ENCODE data around the gene RGL1.

The RGL1 gene

DNA sequence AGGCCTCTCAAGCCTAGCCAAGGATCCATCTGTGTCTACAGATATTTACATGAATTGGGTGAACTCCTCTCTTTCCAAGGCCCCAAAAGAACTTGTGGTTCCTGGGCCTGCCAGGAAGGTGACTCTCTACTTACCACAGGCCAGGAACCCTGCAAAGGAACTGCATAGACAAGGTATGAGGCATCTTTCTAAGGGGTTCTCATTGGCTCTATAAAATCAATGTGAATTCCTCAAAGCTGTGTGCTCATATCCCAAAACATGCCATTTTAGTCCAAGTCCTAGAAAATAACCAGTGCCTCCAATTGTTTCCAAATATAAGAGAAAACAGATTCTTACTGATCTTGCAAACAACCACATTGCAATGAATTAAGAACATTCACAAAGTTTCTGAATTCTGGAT lies 39.9 kb upstream of the RGL1 start:
- H3K4me3 ChIP-seq (ENCODE audit: control insufficient read depth in 1 of 7, extremely low read depth in 1 of 7, insufficient read depth in 4 of 7, low read depth in 2 of 7, low read length in 6 of 7), result no peak overlapping the region
- no peaks in the 10 kb centered on the region for H3K4me1 ChIP-seq (ENCODE audit: control extremely low read depth in 1 of 4, control insufficient read depth in 4 of 4, insufficient read depth in 4 of 4, low read length in 3 of 4)
- DNase-seq, result no peak
- POLR2A ChIA-PET, result no interaction called here
- H3K27me3 ChIP-seq (replicated peaks in 2 of 5; ENCODE audit: control insufficient read depth in 4 of 5, insufficient read depth in 5 of 5, low read length in 4 of 5), result no peaks in the 10 kb centered on the region
- CTCF ChIA-PET, result no interaction called here
- H3K27ac ChIP-seq (ENCODE audit: insufficient read depth in 1 of 2, low read depth in 1 of 2, low read length in 2 of 2, poor library complexity in 1 of 2, severe bottlenecking in 2 of 2), result no peak overlapping the region
- H3K36me3 ChIP-seq (ENCODE audit: control insufficient read depth in 4 of 4, insufficient read depth in 4 of 4, low read length in 3 of 4), result no peaks in the 10 kb centered on the region
- H3K9me3 ChIP-seq (ENCODE audit: control extremely low read depth in 1 of 5, control insufficient read depth in 4 of 5, insufficient read depth in 2 of 5, low read depth in 1 of 5, low read length in 4 of 5), result peaks cover 1 to 25% (median 6%) of the 10 kb centered on the region in 5 experiments

- H3K36me3 ChIP-seq (ENCODE audit: control insufficient read depth in 4 of 4, insufficient read depth in 4 of 4, low read length in 3 of 4), result no peaks in the 10 kb centered on the region
- no peak overlapping the region for H3K27ac ChIP-seq (ENCODE audit: insufficient read depth in 1 of 2, low read depth in 1 of 2, low read length in 2 of 2, poor library complexity in 1 of 2, severe bottlenecking in 2 of 2)
- DNase-seq, result no peak
- H3K4me1 ChIP-seq (ENCODE audit: control extremely low read depth in 1 of 4, control insufficient read depth in 4 of 4, insufficient read depth in 4 of 4, low read length in 3 of 4), result no peaks in the 10 kb centered on the region
- WGBS (ENCODE audit: insufficient coverage), result 97% methylated on average over 3 of the region's 5 CpGs
- no peaks in the 10 kb centered on the region for H3K27me3 ChIP-seq (replicated peaks in 2 of 5; ENCODE audit: control insufficient read depth in 4 of 5, insufficient read depth in 5 of 5, low read length in 4 of 5)
- H3K4me3 ChIP-seq (ENCODE audit: control insufficient read depth in 1 of 7, extremely low read depth in 1 of 7, insufficient read depth in 4 of 7, low read depth in 2 of 7, low read length in 6 of 7), result no peak overlapping the region
- H3K9me3 ChIP-seq (ENCODE audit: control extremely low read depth in 1 of 5, control insufficient read depth in 4 of 5, insufficient read depth in 2 of 5, low read depth in 1 of 5, low read length in 4 of 5), result peaks cover under 1 to 36% (median 15%) of the 10 kb centered on the region in 5 experiments
- ChIA-PET POLR2A (no interaction called here), CTCF (no interaction called here)
These were observed 34.7 kb upstream of the RGL1 start for GRCh38 chr1:183769956-183770815.

DNA sequence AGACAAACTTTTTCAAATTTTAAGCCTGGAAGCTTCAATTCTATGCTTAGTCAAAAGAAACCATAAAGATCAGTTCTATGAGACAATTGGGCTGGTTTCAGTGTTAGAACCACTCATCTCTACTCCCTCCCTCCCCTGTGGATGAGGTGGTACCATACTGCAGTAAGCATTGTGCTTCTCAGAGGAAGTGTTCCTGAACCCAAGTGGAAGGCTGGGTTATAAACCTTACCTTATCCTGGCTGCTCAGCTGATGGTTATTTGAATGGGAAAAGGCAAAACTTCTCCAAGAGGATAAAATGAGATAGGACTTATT lies 34.1 kb upstream of the RGL1 start:
- CTCF ChIA-PET, result no interaction called here
- no peaks in the 10 kb centered on the region for H3K4me1 ChIP-seq (ENCODE audit: control extremely low read depth in 1 of 4, control insufficient read depth in 4 of 4, insufficient read depth in 4 of 4, low read length in 3 of 4)

DNA sequence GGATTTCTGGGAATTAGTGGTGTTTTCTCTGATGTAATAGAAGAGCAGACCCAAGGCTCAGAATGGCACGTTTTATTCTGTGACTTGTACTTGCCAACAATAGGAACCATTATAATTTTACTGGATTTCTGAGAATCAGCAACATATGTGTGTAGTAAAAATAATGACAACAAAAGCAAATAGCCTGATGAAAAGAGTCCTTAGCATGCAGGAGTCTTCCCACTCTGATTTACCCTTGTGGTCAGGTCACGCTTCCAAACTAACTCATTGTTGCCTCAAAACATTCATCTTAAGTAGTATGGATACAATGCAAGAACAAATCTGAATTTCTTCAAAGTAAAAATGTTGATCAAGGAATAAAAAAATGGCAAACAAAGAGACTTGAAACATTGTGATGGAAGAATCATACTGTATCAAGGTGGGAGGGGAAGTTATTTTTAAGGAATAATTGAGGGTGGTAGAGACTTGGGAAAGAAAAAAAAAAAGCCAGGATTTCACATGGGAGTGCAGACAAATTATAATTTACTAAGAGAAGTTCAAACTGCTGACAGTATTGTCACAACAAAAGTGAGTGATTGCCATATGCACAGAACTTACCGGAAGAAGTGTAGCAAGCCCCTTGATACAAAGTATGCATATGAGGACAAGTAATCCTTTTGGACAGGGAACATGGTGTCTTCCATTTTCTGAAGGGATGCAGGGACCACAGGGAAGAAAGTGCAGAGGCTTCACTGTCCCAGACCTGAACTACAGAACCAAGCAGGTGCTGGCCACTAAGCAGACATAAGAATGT lies 31.2 kb upstream of the RGL1 start:
- no peaks in the 10 kb centered on the region for H3K27me3 ChIP-seq (replicated peaks in 2 of 5; ENCODE audit: control insufficient read depth in 4 of 5, insufficient read depth in 5 of 5, low read length in 4 of 5)
- no peaks in the 10 kb centered on the region for H3K36me3 ChIP-seq (ENCODE audit: control insufficient read depth in 4 of 4, insufficient read depth in 4 of 4, low read length in 3 of 4)
- ChIA-PET CTCF (no interaction called here), POLR2A (no interaction called here)
- no peak overlapping the region for H3K27ac ChIP-seq (ENCODE audit: insufficient read depth in 1 of 2, low read depth in 1 of 2, low read length in 2 of 2, poor library complexity in 1 of 2, severe bottlenecking in 2 of 2)
- no peak overlapping the region for H3K4me3 ChIP-seq (ENCODE audit: control insufficient read depth in 1 of 7, extremely low read depth in 1 of 7, insufficient read depth in 4 of 7, low read depth in 2 of 7, low read length in 6 of 7)
- 83% methylated on average over 1 of the region's 3 CpGs for WGBS (ENCODE audit: insufficient coverage)
- H3K9me3 ChIP-seq (ENCODE audit: control extremely low read depth in 1 of 5, control insufficient read depth in 4 of 5, insufficient read depth in 2 of 5, low read depth in 1 of 5, low read length in 4 of 5), result peaks cover 5 to 34% (median 13%) of the 10 kb centered on the region in 5 experiments
- DNase-seq, result no peak
- no peaks in the 10 kb centered on the region for H3K4me1 ChIP-seq (ENCODE audit: control extremely low read depth in 1 of 4, control insufficient read depth in 4 of 4, insufficient read depth in 4 of 4, low read length in 3 of 4)

More for the DNA sequence above, 34.1 kb upstream of the RGL1 start:
- Histone ChIP-seq H3K27ac (ENCODE audit: insufficient read depth in 1 of 2, low read depth in 1 of 2, low read length in 2 of 2, poor library complexity in 1 of 2, severe bottlenecking in 2 of 2) (no peak overlapping the region), H3K4me3 (ENCODE audit: control insufficient read depth in 1 of 7, extremely low read depth in 1 of 7, insufficient read depth in 4 of 7, low read depth in 2 of 7, low read length in 6 of 7) (no peak overlapping the region), H3K27me3 (replicated peaks in 2 of 5; ENCODE audit: control insufficient read depth in 4 of 5, insufficient read depth in 5 of 5, low read length in 4 of 5) (no peaks in the 10 kb centered on the region), H3K9me3 (ENCODE audit: control extremely low read depth in 1 of 5, control insufficient read depth in 4 of 5, insufficient read depth in 2 of 5, low read depth in 1 of 5, low read length in 4 of 5) (peaks cover 3 to 34% (median 13%) of the 10 kb centered on the region in 5 experiments), H3K36me3 (ENCODE audit: control insufficient read depth in 4 of 4, insufficient read depth in 4 of 4, low read length in 3 of 4) (no peaks in the 10 kb centered on the region)
- DNase-seq, result no peak
- POLR2A ChIA-PET, result no interaction called here

DNA sequence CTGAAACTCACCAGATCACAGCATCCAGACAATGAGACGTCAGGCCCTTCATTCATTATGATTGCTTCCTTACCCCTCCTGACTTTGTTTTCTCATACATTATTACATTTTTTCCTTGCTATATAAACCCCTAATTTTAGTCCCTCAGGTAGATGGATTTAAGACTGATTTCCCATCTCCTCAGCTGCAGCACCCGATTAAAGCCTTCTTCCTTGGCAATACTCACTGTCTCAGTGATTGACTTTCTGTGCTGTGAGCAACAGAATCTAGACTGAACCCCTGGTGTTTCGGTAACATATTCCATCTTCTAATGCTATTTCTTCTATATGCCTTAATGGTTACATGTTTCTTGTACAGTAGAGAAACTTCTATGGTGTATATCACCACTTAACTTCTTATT lies 30.0 kb upstream of the RGL1 start:
- DNase-seq, result no peak
- Histone ChIP-seq H3K27me3 (replicated peaks in 2 of 5; ENCODE audit: control insufficient read depth in 4 of 5, insufficient read depth in 5 of 5, low read length in 4 of 5) (no peaks in the 10 kb centered on the region), H3K36me3 (ENCODE audit: control insufficient read depth in 4 of 4, insufficient read depth in 4 of 4, low read length in 3 of 4) (no peaks in the 10 kb centered on the region), H3K4me3 (ENCODE audit: control insufficient read depth in 1 of 7, extremely low read depth in 1 of 7, insufficient read depth in 4 of 7, low read depth in 2 of 7, low read length in 6 of 7) (no peak overlapping the region), H3K27ac (ENCODE audit: insufficient read depth in 1 of 2, low read depth in 1 of 2, low read length in 2 of 2, poor library complexity in 1 of 2, severe bottlenecking in 2 of 2) (no peak overlapping the region), H3K9me3 (ENCODE audit: control extremely low read depth in 1 of 5, control insufficient read depth in 4 of 5, insufficient read depth in 2 of 5, low read depth in 1 of 5, low read length in 4 of 5) (peaks cover 5 to 30% (median 13%) of the 10 kb centered on the region in 5 experiments), H3K4me1 (ENCODE audit: control extremely low read depth in 1 of 4, control insufficient read depth in 4 of 4, insufficient read depth in 4 of 4, low read length in 3 of 4) (no peaks in the 10 kb centered on the region)
- 100% methylated on average over 2 of the region's 3 CpGs for WGBS (ENCODE audit: insufficient coverage)
- CTCF ChIA-PET, result no interaction called here
- POLR2A ChIA-PET, result no interaction called here

DNA sequence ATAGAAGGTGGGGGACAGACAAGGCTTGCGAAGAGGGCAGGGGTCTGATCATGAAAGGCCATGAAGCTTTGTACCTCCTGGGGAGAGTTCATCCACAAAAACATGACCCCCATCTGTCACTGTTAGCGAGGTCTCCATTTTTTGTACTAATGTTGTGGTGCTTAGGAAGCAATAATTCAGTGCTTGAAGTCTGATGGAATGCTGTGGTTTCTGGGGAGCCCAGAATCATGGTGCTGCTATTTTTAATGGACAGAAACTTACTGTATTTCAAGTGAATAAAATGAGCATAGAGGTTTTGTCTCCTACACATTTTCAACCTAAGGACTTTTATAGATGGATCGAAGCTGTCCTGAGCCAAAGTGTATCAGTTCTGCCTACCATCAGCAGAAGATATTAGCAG lies 28.2 kb upstream of the RGL1 start:
- Histone ChIP-seq H3K27me3 (replicated peaks in 2 of 5; ENCODE audit: control insufficient read depth in 4 of 5, insufficient read depth in 5 of 5, low read length in 4 of 5) (no peaks in the 10 kb centered on the region), H3K4me3 (ENCODE audit: control insufficient read depth in 1 of 7, extremely low read depth in 1 of 7, insufficient read depth in 4 of 7, low read depth in 2 of 7, low read length in 6 of 7) (no peak overlapping the region), H3K36me3 (ENCODE audit: control insufficient read depth in 4 of 4, insufficient read depth in 4 of 4, low read length in 3 of 4) (no peaks in the 10 kb centered on the region), H3K9me3 (ENCODE audit: control extremely low read depth in 1 of 5, control insufficient read depth in 4 of 5, insufficient read depth in 2 of 5, low read depth in 1 of 5, low read length in 4 of 5) (peaks cover 0 to 16% (median 6%) of the 10 kb centered on the region in 5 experiments), H3K4me1 (ENCODE audit: control extremely low read depth in 1 of 4, control insufficient read depth in 4 of 4, insufficient read depth in 4 of 4, low read length in 3 of 4) (no peaks in the 10 kb centered on the region), H3K27ac (ENCODE audit: insufficient read depth in 1 of 2, low read depth in 1 of 2, low read length in 2 of 2, poor library complexity in 1 of 2, severe bottlenecking in 2 of 2) (no peak overlapping the region)
- ChIA-PET POLR2A (no interaction called here), CTCF (no interaction called here)
- WGBS (ENCODE audit: insufficient coverage), result 92% methylated on average over 2 of the region's 3 CpGs
- DNase-seq, result no peak

- Histone ChIP-seq H3K4me3 (ENCODE audit: control insufficient read depth in 1 of 7, extremely low read depth in 1 of 7, insufficient read depth in 4 of 7, low read depth in 2 of 7, low read length in 6 of 7) (no peak overlapping the region), H3K27ac (ENCODE audit: insufficient read depth in 1 of 2, low read depth in 1 of 2, low read length in 2 of 2, poor library complexity in 1 of 2, severe bottlenecking in 2 of 2) (no peak overlapping the region), H3K27me3 (replicated peaks in 2 of 5; ENCODE audit: control insufficient read depth in 4 of 5, insufficient read depth in 5 of 5, low read length in 4 of 5) (no peaks in the 10 kb centered on the region), H3K4me1 (ENCODE audit: control extremely low read depth in 1 of 4, control insufficient read depth in 4 of 4, insufficient read depth in 4 of 4, low read length in 3 of 4) (no peaks in the 10 kb centered on the region), H3K9me3 (ENCODE audit: control extremely low read depth in 1 of 5, control insufficient read depth in 4 of 5, insufficient read depth in 2 of 5, low read depth in 1 of 5, low read length in 4 of 5) (peaks cover 0 to 15% (median 5%) of the 10 kb centered on the region in 5 experiments), H3K36me3 (ENCODE audit: control insufficient read depth in 4 of 4, insufficient read depth in 4 of 4, low read length in 3 of 4) (no peaks in the 10 kb centered on the region)
- DNase-seq, result no peak
- 96% methylated on average over 3 of the region's 3 CpGs for WGBS (ENCODE audit: insufficient coverage)
- POLR2A ChIA-PET, result no interaction called here
- CTCF ChIA-PET, result no interaction called here
These were observed 27.6 kb upstream of the RGL1 start for GRCh38 chr1:183777328-183777727.

Data from common myeloid progenitor, CD34-positive (primary cell).